ENCODE results near the gene CEP57L1. TPM values are rescaled to one million over a fixed set of nuclear protein-coding genes. Genes with fewer than 3 reads are reported as not detected.

The CEP57L1 gene
- total and polyA plus RNA-seq, 8 donors, result 11.3 to 42.5 (median 33.6) TPM

- no peak overlapping the region for H3K4me3 ChIP-seq
- DNase-seq (no peak), ATAC-seq (peak; percentile 38)
- peaks cover 0 to 26% of the 10 kb centered on the region in 2 donors for H3K4me1 ChIP-seq
- TF ChIP-seq CTCF (IDR thresholded peaks at IDR 0.05), result no peak
- H3K9me3 ChIP-seq, result no peaks in the 10 kb centered on the region
- no peak overlapping the region for H3K27ac ChIP-seq
- H3K27me3 ChIP-seq, result no peaks in the 10 kb centered on the region
- intact Hi-C loops (cut with DNase I), result loop anchor here (5.0 to 10.0 kb wide), 2 partner anchors 527 to 529 kb away; no protein-coding TSS in a partner anchor
- H3K36me3 ChIP-seq, result no peaks in the 10 kb centered on the region
Observed at GRCh38 chr6:109071125-109071917, 24.0 kb upstream of the CEP57L1 start.

- H3K27ac ChIP-seq, result no peak overlapping the region
- H3K9me3 ChIP-seq, result no peaks in the 10 kb centered on the region
- H3K27me3 ChIP-seq, result no peaks in the 10 kb centered on the region
- no peak overlapping the region for H3K4me3 ChIP-seq
- peak in 2 of 4 donors; percentile 73 to 87 for DNase-seq
- TF ChIP-seq CTCF (IDR thresholded peaks at IDR 0.05), result peak; percentile 39 to 55
- H3K36me3 ChIP-seq, result no peaks in the 10 kb centered on the region
- H3K4me1 ChIP-seq, result peaks cover 0 to 26% of the 10 kb centered on the region in 2 donors
- intact Hi-C loops (cut with DNase I), result loop anchor here (5.0 to 10.0 kb wide), 2 partner anchors 529 to 531 kb away; no protein-coding TSS in a partner anchor
- peak; percentile 88 for ATAC-seq
Observed at GRCh38 chr6:109073344-109074132, 21.8 kb upstream of the CEP57L1 start.

GRCh38 chr6:109074133-109074415 lies 21.2 kb upstream of the CEP57L1 start:
- H3K4me3 ChIP-seq, result no peak overlapping the region
- TF ChIP-seq CTCF (IDR thresholded peaks at IDR 0.05), result no peak
- DNase-seq, result no peak

GRCh38 chr6:109075934-109076333 lies 19.4 kb upstream of the CEP57L1 start:
- Histone ChIP-seq H3K4me1 (peaks cover 0 to 18% of the 10 kb centered on the region in 2 donors), H3K4me3 (no peak overlapping the region), H3K27ac (no peak overlapping the region), H3K9me3 (no peaks in the 10 kb centered on the region), H3K27me3 (no peaks in the 10 kb centered on the region), H3K36me3 (no peaks in the 10 kb centered on the region)
- DNase-seq (no peak), ATAC-seq (no peak)
- TF ChIP-seq CTCF (IDR thresholded peaks at IDR 0.05), result no peak
- intact Hi-C loops (cut with DNase I), result loop anchor here in 1 of 2 donors (10.0 kb wide), 1 partner anchor 531 kb away; no protein-coding TSS in a partner anchor

More at GRCh38 chr6:109074133-109074415, 21.2 kb upstream of the CEP57L1 start:
- no peak overlapping the region for H3K27ac ChIP-seq
- intact Hi-C loops (cut with DNase I), result loop anchor here (5.0 to 10.0 kb wide), 2 partner anchors 529 to 532 kb away; no protein-coding TSS in a partner anchor
- no peaks in the 10 kb centered on the region for H3K36me3 ChIP-seq
- no peaks in the 10 kb centered on the region for H3K27me3 ChIP-seq
- H3K9me3 ChIP-seq, result no peaks in the 10 kb centered on the region
- no peak for ATAC-seq
- H3K4me1 ChIP-seq, result peaks cover 0 to 26% of the 10 kb centered on the region in 2 donors

GRCh38 chr6:109076377-109076776 lies 18.9 kb upstream of the CEP57L1 start:
- DNase-seq (no peak), ATAC-seq (no peak)
- intact Hi-C loops (cut with DNase I), result loop anchor here in 1 of 2 donors (10.0 kb wide), 1 partner anchor 532 kb away; no protein-coding TSS in a partner anchor

More at GRCh38 chr6:109076377-109076776, 18.9 kb upstream of the CEP57L1 start:
- H3K27me3 ChIP-seq, result no peaks in the 10 kb centered on the region
- H3K4me3 ChIP-seq, result no peak overlapping the region
- no peaks in the 10 kb centered on the region for H3K36me3 ChIP-seq
- H3K4me1 ChIP-seq, result peaks cover 0 to 18% of the 10 kb centered on the region in 2 donors
- H3K9me3 ChIP-seq, result no peaks in the 10 kb centered on the region
- H3K27ac ChIP-seq, result no peak overlapping the region
- no peak for TF ChIP-seq CTCF (IDR thresholded peaks at IDR 0.05)

Measured in left lung (tissue), 10 donors.